ENCODE measurements around the gene RBM3. TPM values are rescaled to one million over a fixed set of nuclear protein-coding genes. Genes with fewer than 3 reads are reported as not detected.

The RBM3 gene
- total RNA-seq, 1 donor from 2014 or later = 261 TPM

- Mint-ChIP-seq H3K27me3 (ENCODE audit: low read depth) (no peaks in the 10 kb centered on the region), H3K9me3 (peaks cover 3% of the 10 kb centered on the region), H3K4me3 (no peak overlapping the region), H3K27ac (ENCODE audit: unreplicated experiment) (no peak overlapping the region), H3K36me3 (ENCODE audit: low read depth) (peaks cover 9% of the 10 kb centered on the region), H3K4me1 (no peaks in the 10 kb centered on the region)
- TF ChIP-seq CTCF (conservative IDR thresholded peaks at IDR 0.05) = peak; percentile 27
- DNase-seq (ENCODE audit: low read depth, low spot score) = no peak
Observed at GRCh38 chrX:48606091-48606490, 31.8 kb downstream of the RBM3 start.

GRCh38 chrX:48611703-48612102 lies 37.4 kb downstream of the RBM3 start:
- TF ChIP-seq CTCF (conservative IDR thresholded peaks at IDR 0.05) = no peak
- no peaks in the 10 kb centered on the region for H3K27me3 Mint-ChIP-seq (ENCODE audit: low read depth)
- no peak overlapping the region for H3K27ac Mint-ChIP-seq (ENCODE audit: unreplicated experiment)
- DNase-seq (ENCODE audit: low read depth, low spot score) = no peak
- no peaks in the 10 kb centered on the region for H3K4me1 Mint-ChIP-seq
- H3K36me3 Mint-ChIP-seq (ENCODE audit: low read depth) = peaks cover 10% of the 10 kb centered on the region
- peaks cover 3% of the 10 kb centered on the region for H3K9me3 Mint-ChIP-seq
- H3K4me3 Mint-ChIP-seq = no peak overlapping the region

GRCh38 chrX:48613502-48614160 lies 39.3 kb downstream of the RBM3 start:
- H3K27me3 Mint-ChIP-seq (ENCODE audit: low read depth) = no peaks in the 10 kb centered on the region

GRCh38 chrX:48616576-48616975 lies 42.3 kb downstream of the RBM3 start:
- peaks cover 2% of the 10 kb centered on the region for H3K36me3 Mint-ChIP-seq (ENCODE audit: low read depth)
- no peak overlapping the region for H3K27ac Mint-ChIP-seq (ENCODE audit: unreplicated experiment)
- H3K27me3 Mint-ChIP-seq (ENCODE audit: low read depth) = no peaks in the 10 kb centered on the region
- no peak overlapping the region for H3K4me3 Mint-ChIP-seq
- no peaks in the 10 kb centered on the region for H3K9me3 Mint-ChIP-seq
- H3K4me1 Mint-ChIP-seq = no peaks in the 10 kb centered on the region
- TF ChIP-seq CTCF (conservative IDR thresholded peaks at IDR 0.05) = no peak
- no peak for DNase-seq (ENCODE audit: low read depth, low spot score)

More at GRCh38 chrX:48613502-48614160, 39.3 kb downstream of the RBM3 start:
- TF ChIP-seq CTCF (conservative IDR thresholded peaks at IDR 0.05) = no peak
- Mint-ChIP-seq H3K36me3 (ENCODE audit: low read depth) (peaks cover 3% of the 10 kb centered on the region), H3K27ac (ENCODE audit: unreplicated experiment) (no peak overlapping the region), H3K4me1 (no peaks in the 10 kb centered on the region), H3K4me3 (no peak overlapping the region), H3K9me3 (no peaks in the 10 kb centered on the region)
- no peak for DNase-seq (ENCODE audit: low read depth, low spot score)

GRCh38 chrX:48617542-48618340 lies 43.5 kb downstream of the RBM3 start:
- no peaks in the 10 kb centered on the region for H3K36me3 Mint-ChIP-seq (ENCODE audit: low read depth)
- no peak for DNase-seq (ENCODE audit: low read depth, low spot score)
- TF ChIP-seq CTCF (conservative IDR thresholded peaks at IDR 0.05) = no peak
- H3K9me3 Mint-ChIP-seq = no peaks in the 10 kb centered on the region
- H3K4me1 Mint-ChIP-seq = no peaks in the 10 kb centered on the region
- H3K4me3 Mint-ChIP-seq = no peak overlapping the region
- no peak overlapping the region for H3K27ac Mint-ChIP-seq (ENCODE audit: unreplicated experiment)
- no peaks in the 10 kb centered on the region for H3K27me3 Mint-ChIP-seq (ENCODE audit: low read depth)

Data from neural crest cell (in vitro differentiated cells).